ENCODE data around the gene EIF5. TPM values are rescaled to one million over a fixed set of nuclear protein-coding genes. Genes with fewer than 3 reads are reported as not detected.
A peak's percentile ranks its signal among the peaks of the same experiment; 100 is the strongest.

Gene EIF5
- polyA plus RNA-seq, 3 donors = 162 to 191 (median 163) TPM

GRCh38 chr14:103367995-103368394, 34.0 kb downstream of the EIF5 start:
- H3K36me3 Mint-ChIP-seq = peaks cover 1 to 6% of the 10 kb centered on the region in 2 donors
- Histone ChIP-seq H3K9me3 (replicated peaks in 1 of 2; ENCODE audit: control insufficient read depth in 1 of 2, insufficient read depth in 1 of 2, low read length in 2 of 2) (peaks cover 0 to 5% of the 10 kb centered on the region in 2 donors), H3K9ac (ENCODE audit: insufficient read depth, low read length, poor library complexity, severe bottlenecking) (no peak overlapping the region), H2AFZ (ENCODE audit: insufficient read depth, low read depth, low read length, poor library complexity, severe bottlenecking) (no peak overlapping the region), H3K27me3 (ENCODE audit: control insufficient read depth in 2 of 2, insufficient read depth in 2 of 2, low read length in 2 of 2) (no peaks in the 10 kb centered on the region), H3K4me3 (replicated peaks in 1 of 3; ENCODE audit: low read depth in 2 of 3, low read length in 3 of 3) (no peak overlapping the region), H4K20me1 (ENCODE audit: insufficient read depth, low read length) (no peaks in the 10 kb centered on the region), H3K79me2 (ENCODE audit: insufficient read depth, low read length) (no peaks in the 10 kb centered on the region), H3K4me1 (ENCODE audit: control insufficient read depth in 1 of 2, insufficient read depth in 2 of 2, low read length in 2 of 2) (peaks cover 0 to 12% of the 10 kb centered on the region in 2 donors), H3K36me3 (replicated peaks in 1 of 2; ENCODE audit: control insufficient read depth in 1 of 2, insufficient read depth in 2 of 2, low read length in 2 of 2) (no peaks in the 10 kb centered on the region), H3K4me2 (replicated peaks; ENCODE audit: extremely low read depth, low read length, poor library complexity, severe bottlenecking) (no peak overlapping the region), H3K27ac (ENCODE audit: low read depth in 1 of 2, low read length in 2 of 2) (no peak overlapping the region)
- no peak for TF ChIP-seq CTCF (IDR thresholded peaks at IDR 0.05)
- intact Hi-C loops (cut with micrococcal nuclease) = no loop called here
- H3K27ac Mint-ChIP-seq = peak overlapping the region in 2 of 7 donors; percentile 44 to 68
- no peak for DNase-seq
- H3K9me3 Mint-ChIP-seq = peaks cover 4 to 16% (median 9%) of the 10 kb centered on the region in 7 donors
- H3K27me3 Mint-ChIP-seq (ENCODE audit: low read depth in 3 of 3) = no peaks in the 10 kb centered on the region
- no peak overlapping the region for H3K4me3 Mint-ChIP-seq
- peaks cover 3% of the 10 kb centered on the region for H3K4me1 Mint-ChIP-seq
- WGBS (ENCODE audit: insufficient coverage) = 100% methylated on average over 1 of the region's 4 CpGs

GRCh38 chr14:103370087-103370486, 36.0 kb downstream of the EIF5 start:
- H3K9me3 Mint-ChIP-seq = peaks cover 0 to 4% (median 0%) of the 10 kb centered on the region in 7 donors
- no peak overlapping the region for H3K4me3 Mint-ChIP-seq
- no CpG with 5 or more reads among the region's 3 CpGs for WGBS (ENCODE audit: insufficient coverage)
- Histone ChIP-seq H3K27ac (ENCODE audit: low read depth in 1 of 2, low read length in 2 of 2) (no peak overlapping the region), H3K9me3 (replicated peaks in 1 of 2; ENCODE audit: control insufficient read depth in 1 of 2, insufficient read depth in 1 of 2, low read length in 2 of 2) (no peaks in the 10 kb centered on the region), H2AFZ (ENCODE audit: insufficient read depth, low read depth, low read length, poor library complexity, severe bottlenecking) (no peak overlapping the region), H3K36me3 (replicated peaks in 1 of 2; ENCODE audit: control insufficient read depth in 1 of 2, insufficient read depth in 2 of 2, low read length in 2 of 2) (no peaks in the 10 kb centered on the region), H3K79me2 (ENCODE audit: insufficient read depth, low read length) (no peaks in the 10 kb centered on the region), H4K20me1 (ENCODE audit: insufficient read depth, low read length) (no peaks in the 10 kb centered on the region), H3K4me1 (ENCODE audit: control insufficient read depth in 1 of 2, insufficient read depth in 2 of 2, low read length in 2 of 2) (peaks cover 0 to 14% of the 10 kb centered on the region in 2 donors), H3K4me2 (replicated peaks; ENCODE audit: extremely low read depth, low read length, poor library complexity, severe bottlenecking) (no peak overlapping the region), H3K9ac (ENCODE audit: insufficient read depth, low read length, poor library complexity, severe bottlenecking) (no peak overlapping the region), H3K4me3 (replicated peaks in 1 of 3; ENCODE audit: low read depth in 2 of 3, low read length in 3 of 3) (no peak overlapping the region), H3K27me3 (ENCODE audit: control insufficient read depth in 2 of 2, insufficient read depth in 2 of 2, low read length in 2 of 2) (no peaks in the 10 kb centered on the region)
- peaks cover 0 to 9% (median 0%) of the 10 kb centered on the region in 3 donors for H3K27me3 Mint-ChIP-seq (ENCODE audit: low read depth in 3 of 3)
- H3K4me1 Mint-ChIP-seq = peaks cover 3% of the 10 kb centered on the region
- no peak for DNase-seq
- H3K36me3 Mint-ChIP-seq = no peaks in the 10 kb centered on the region
- no peak for TF ChIP-seq CTCF (IDR thresholded peaks at IDR 0.05)
- intact Hi-C loops (cut with micrococcal nuclease) = no loop called here
- H3K27ac Mint-ChIP-seq = no peak overlapping the region

Measured in CD14-positive monocyte (primary cell).